Parathyroid adenoma (tissue), 2 donors: Measurements from ENCODE around the gene COG3.

Experiments used
- H2AFZ ChIP-seq: fragments of 300-600 bp; sonication (generic); one replicate; pipeline ENCODE4 v1.7.0; 2017; ENCODE audit warnings: antibody characterized with exemption, mild to moderate bottlenecking
- H3K27ac ChIP-seq: fragments of 300-600 bp; sonication (generic); one replicate; pipeline ENCODE4 v1.7.0; 2017
- H3K27me3 ChIP-seq: fragments of 300-600 bp; sonication (generic); one replicate; pipeline ENCODE4 v1.7.0; 2017; ENCODE audit warnings: low read length; ENCODE audit not compliant: control insufficient read depth, insufficient read depth
- H3K36me3 ChIP-seq: fragments of 300-600 bp; sonication (generic); one replicate; pipeline ENCODE4 v1.7.0; 2017; ENCODE audit warnings: low read length; ENCODE audit not compliant: control insufficient read depth, insufficient read depth
- H3K4me1 ChIP-seq: fragments of 300-600 bp; sonication (generic); one replicate; pipeline ENCODE4 v1.7.0; 2017; ENCODE audit warnings: control low read depth
- H3K4me2 ChIP-seq: fragments of 300-600 bp; sonication (generic); one replicate; pipeline ENCODE4 v1.7.0; 2017; ENCODE audit warnings: low read length
- H3K4me3 ChIP-seq: fragments of 300-600 bp; sonication (generic); one replicate; pipeline ENCODE4 v1.7.0; 2017; ENCODE audit warnings: low read depth, low read length
- H3K79me2 ChIP-seq: fragments of 300-600 bp; sonication (generic); one replicate; pipeline ENCODE4 v1.7.0; 2017; ENCODE audit warnings: control low read depth
- H3K9ac ChIP-seq: fragments of 300-600 bp; sonication (generic); one replicate; pipeline ENCODE4 v1.7.0; 2017; ENCODE audit warnings: mild to moderate bottlenecking
- H3K9me3 ChIP-seq: fragments of 300-600 bp; sonication (generic); one replicate; pipeline ENCODE4 v1.7.0; 2017; ENCODE audit warnings: low read length; ENCODE audit not compliant: control insufficient read depth
- TF ChIP-seq, protein P1 (sequence below): fragments of 300-600 bp; sonication (generic); IDR thresholded peaks from one replicate; pipeline ENCODE4 v1.7.0; 2017; ENCODE audit warnings: antibody characterized with exemption, mild to moderate bottlenecking
- donor health status: primary hyperparathyroidism.

COG3 gene

DNA sequence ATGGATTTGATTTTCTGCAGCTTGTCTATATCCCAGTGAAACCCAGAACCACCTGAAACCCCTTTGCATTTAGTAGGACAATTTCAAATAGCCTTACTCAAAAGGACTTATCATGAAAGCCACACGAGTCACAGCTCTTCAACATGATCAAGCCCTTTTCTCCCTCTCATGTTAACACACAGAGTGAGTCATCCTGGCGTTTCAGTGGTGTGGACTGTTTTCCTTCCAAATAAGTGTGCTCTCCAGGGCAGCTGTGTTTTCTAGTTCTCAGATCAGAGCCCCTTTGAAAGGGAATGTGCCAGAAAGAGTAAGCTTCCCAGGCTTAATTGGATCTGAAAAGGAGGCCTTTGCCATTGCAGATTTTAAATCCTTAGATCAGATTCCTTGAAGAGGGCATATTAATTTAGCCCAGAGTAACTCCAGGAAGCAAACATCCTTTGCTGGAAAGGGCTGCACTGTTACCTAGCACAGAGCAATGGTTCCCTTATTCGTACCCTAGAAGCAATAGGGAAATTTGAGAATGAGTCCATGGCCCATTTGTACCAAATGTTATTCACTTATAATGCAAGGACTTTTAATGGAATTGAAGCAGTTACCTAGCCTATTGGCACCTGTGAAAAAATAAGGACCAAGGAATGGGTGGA, 99.5 kb downstream of the COG3 start:
- Histone ChIP-seq H3K9ac (no peak overlapping the region), H3K36me3 (no peaks in the 10 kb centered on the region), H3K79me2 (no peaks in the 10 kb centered on the region), H3K27ac (no peak overlapping the region), H3K4me1 (no peaks in the 10 kb centered on the region), H2AFZ (no peak overlapping the region), H3K9me3 (no peaks in the 10 kb centered on the region), H3K27me3 (no peaks in the 10 kb centered on the region), H3K4me2 (no peak overlapping the region), H3K4me3 (no peak overlapping the region)
- TF ChIP-seq, protein P1, sequence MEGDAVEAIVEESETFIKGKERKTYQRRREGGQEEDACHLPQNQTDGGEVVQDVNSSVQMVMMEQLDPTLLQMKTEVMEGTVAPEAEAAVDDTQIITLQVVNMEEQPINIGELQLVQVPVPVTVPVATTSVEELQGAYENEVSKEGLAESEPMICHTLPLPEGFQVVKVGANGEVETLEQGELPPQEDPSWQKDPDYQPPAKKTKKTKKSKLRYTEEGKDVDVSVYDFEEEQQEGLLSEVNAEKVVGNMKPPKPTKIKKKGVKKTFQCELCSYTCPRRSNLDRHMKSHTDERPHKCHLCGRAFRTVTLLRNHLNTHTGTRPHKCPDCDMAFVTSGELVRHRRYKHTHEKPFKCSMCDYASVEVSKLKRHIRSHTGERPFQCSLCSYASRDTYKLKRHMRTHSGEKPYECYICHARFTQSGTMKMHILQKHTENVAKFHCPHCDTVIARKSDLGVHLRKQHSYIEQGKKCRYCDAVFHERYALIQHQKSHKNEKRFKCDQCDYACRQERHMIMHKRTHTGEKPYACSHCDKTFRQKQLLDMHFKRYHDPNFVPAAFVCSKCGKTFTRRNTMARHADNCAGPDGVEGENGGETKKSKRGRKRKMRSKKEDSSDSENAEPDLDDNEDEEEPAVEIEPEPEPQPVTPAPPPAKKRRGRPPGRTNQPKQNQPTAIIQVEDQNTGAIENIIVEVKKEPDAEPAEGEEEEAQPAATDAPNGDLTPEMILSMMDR: no peak

DNA sequence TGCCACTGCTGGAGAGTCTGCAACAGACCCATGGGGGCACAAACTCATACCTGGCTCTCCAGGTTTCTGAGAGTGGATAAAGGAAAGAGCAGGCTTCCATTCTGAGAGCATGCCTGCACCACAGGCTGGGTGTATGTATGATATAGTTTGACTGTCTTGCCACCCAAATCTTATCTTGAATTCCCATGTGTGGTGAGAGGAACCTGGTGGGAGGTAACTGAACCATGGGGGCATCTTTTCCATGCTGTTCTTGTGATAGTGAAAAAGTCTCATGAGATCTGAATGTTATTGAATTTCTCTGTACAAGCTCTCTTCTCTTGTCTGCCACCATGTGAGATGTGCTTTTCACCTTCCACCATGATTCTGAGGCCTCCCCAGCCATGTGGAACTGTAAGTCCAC, 100.6 kb downstream of the COG3 start:
- Histone ChIP-seq H3K4me3 (no peak overlapping the region), H2AFZ (no peak overlapping the region), H3K36me3 (no peaks in the 10 kb centered on the region), H3K9me3 (no peaks in the 10 kb centered on the region), H3K9ac (no peak overlapping the region), H3K4me2 (no peak overlapping the region), H3K27me3 (no peaks in the 10 kb centered on the region), H3K27ac (no peak overlapping the region), H3K79me2 (no peaks in the 10 kb centered on the region), H3K4me1 (no peaks in the 10 kb centered on the region)
- TF ChIP-seq, protein P1: no peak

DNA sequence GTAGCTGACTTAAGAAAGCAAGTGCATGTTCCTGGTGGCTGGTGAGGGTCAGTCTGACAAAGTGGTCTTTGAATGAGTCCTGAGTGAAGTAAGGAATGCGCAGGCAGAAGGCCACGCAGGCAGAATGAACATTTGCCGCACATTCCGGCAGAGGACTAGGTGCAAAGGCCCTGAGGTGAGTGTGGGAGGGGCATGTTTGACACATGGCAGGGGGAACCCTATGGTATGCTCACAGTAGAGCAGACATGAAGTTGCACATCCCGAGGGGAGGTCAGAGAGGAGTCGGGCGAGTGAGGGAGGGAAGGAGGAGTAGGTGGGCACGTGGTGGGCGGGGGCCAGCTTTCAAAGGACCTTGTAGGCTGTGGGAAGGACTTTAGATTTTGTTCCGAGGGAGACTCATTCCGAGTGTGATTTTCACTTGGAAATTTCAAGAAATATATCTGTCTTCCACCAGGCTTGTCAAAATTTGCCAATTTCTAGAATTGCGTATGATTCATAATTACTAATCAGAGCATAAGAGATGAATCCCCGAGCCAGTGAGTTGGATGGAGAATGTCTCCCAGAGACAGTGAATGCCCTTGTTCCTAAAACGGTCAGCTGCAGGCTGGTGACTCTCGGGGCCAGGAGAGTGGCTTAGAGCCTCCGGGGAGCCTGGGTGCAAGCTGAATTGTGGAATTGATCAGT, 110.5 kb downstream of the COG3 start:
- H3K4me3 ChIP-seq: no peak overlapping the region
- no peaks in the 10 kb centered on the region for H3K9me3 ChIP-seq
- no peaks in the 10 kb centered on the region for H3K4me1 ChIP-seq
- TF ChIP-seq, protein P1: no peak
- no peaks in the 10 kb centered on the region for H3K27me3 ChIP-seq
- H3K27ac ChIP-seq: no peak overlapping the region
- H3K36me3 ChIP-seq: no peaks in the 10 kb centered on the region
- no peaks in the 10 kb centered on the region for H3K79me2 ChIP-seq
- no peak overlapping the region for H3K9ac ChIP-seq
- H2AFZ ChIP-seq: no peak overlapping the region
- H3K4me2 ChIP-seq: no peak overlapping the region

DNA sequence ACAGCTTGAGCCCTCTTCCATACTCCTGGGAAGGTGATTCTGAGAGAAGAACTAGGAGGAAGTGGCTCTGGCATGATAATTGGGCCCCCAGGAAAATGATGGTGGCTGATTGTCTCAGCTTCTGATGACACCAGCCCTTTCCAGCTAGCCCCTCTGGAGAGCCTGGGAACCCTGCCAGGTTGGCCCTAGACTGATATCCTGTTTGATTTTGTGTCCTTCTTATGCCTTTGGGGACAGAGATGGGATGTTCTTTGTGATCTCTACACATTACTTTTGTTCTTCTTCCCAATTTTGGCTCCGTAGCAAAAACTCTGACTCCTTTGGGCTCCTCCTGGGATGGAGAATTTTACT, 111.1 kb downstream of the COG3 start:
- Histone ChIP-seq H3K27me3 (no peaks in the 10 kb centered on the region), H3K36me3 (no peaks in the 10 kb centered on the region), H3K27ac (no peak overlapping the region), H3K4me2 (no peak overlapping the region), H3K9ac (no peak overlapping the region), H3K4me1 (no peaks in the 10 kb centered on the region), H3K9me3 (no peaks in the 10 kb centered on the region), H2AFZ (no peak overlapping the region), H3K4me3 (no peak overlapping the region), H3K79me2 (no peaks in the 10 kb centered on the region)
- TF ChIP-seq, protein P1: no peak

DNA sequence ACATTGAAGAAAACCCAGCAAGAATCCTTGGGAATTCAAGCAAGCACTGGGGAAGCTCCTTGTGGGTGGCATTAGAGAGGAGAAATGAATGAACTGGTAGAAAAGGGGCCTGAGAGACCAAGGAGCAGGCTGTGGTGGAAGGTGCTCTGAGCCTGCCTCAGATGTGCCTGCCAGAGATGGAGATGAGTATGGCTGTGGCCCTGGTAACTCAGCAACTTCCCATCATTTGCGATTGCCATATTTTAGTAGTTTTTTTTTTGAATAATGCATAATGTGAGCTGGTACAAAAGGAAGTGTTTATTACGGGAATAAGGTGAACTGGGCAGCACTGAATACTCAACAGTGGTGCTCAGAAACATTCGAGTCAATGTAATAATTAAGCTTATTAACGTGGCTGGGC, 111.7 kb downstream of the COG3 start:
- no peak overlapping the region for H3K4me2 ChIP-seq

More for the DNA sequence above, 111.7 kb downstream of the COG3 start:
- no peaks in the 10 kb centered on the region for H3K4me1 ChIP-seq
- no peak overlapping the region for H3K27ac ChIP-seq
- H3K79me2 ChIP-seq: no peaks in the 10 kb centered on the region
- no peak overlapping the region for H2AFZ ChIP-seq
- no peak overlapping the region for H3K9ac ChIP-seq
- H3K36me3 ChIP-seq: no peaks in the 10 kb centered on the region
- H3K27me3 ChIP-seq: no peaks in the 10 kb centered on the region
- H3K9me3 ChIP-seq: no peaks in the 10 kb centered on the region
- H3K4me3 ChIP-seq: no peak overlapping the region
- TF ChIP-seq, protein P1: no peak
